GM12875 (cell line): ENCODE results near the gene BIN1.
A peak's percentile ranks its signal among the peaks of the same experiment; 100 is the strongest.

Experiments used
- H3K4me3 ChIP-seq: one replicate; pipeline ENCODE4 v1.5.1; 2011; ENCODE audit warnings: low read depth, low read length, control low read depth
- CTCF ChIP-seq: IDR thresholded peaks from 2 replicates; pipeline ENCODE4 v1.5.1; 2011; ENCODE audit warnings: low read depth, mild to moderate bottlenecking, control low read depth, inconsistent platforms, low read length, moderate library complexity, borderline replicate concordance; ENCODE audit not compliant: insufficient read depth

Gene BIN1

GRCh38 chr2:127108090-127108523 is 1.2 kb upstream of the BIN1 start:
- H3K4me3 ChIP-seq = no peak overlapping the region
- TF ChIP-seq CTCF = no peak

- no peak for TF ChIP-seq CTCF
- H3K4me3 ChIP-seq = peak overlapping the region; percentile 61
Observed at GRCh38 chr2:127107622-127107999, 657 bp upstream of the BIN1 start.

GRCh38 chr2:127106457-127106990 is 430 bp downstream of the BIN1 start:
- no peak for TF ChIP-seq CTCF
- H3K4me3 ChIP-seq = peak overlapping the region; percentile 61

GRCh38 chr2:127105656-127106456 is 1.1 kb downstream of the BIN1 start:
- no peak overlapping the region for H3K4me3 ChIP-seq
- TF ChIP-seq CTCF = no peak

- no peak overlapping the region for H3K4me3 ChIP-seq
- TF ChIP-seq CTCF = no peak
Observed at GRCh38 chr2:127104881-127105655, 1.9 kb downstream of the BIN1 start.

GRCh38 chr2:127104166-127104660 is 2.7 kb downstream of the BIN1 start:
- no peak overlapping the region for H3K4me3 ChIP-seq
- no peak for TF ChIP-seq CTCF
